Glutamatergic neuron (in vitro differentiated cells): ENCODE data around the gene CBFA2T3. TPM values are rescaled to one million over a fixed set of nuclear protein-coding genes. Genes with fewer than 3 reads are reported as not detected.

Experiments
- DNase-seq: peaks from one replicate; pipeline ENCODE4 v3.0.0; 2022
- H3K27ac Mint-ChIP-seq: one replicate; pipeline ENCODE4 v1.8.0; 2020; ENCODE audit warnings: mild to moderate bottlenecking, mixed read lengths, inconsistent platforms; ENCODE audit not compliant: unreplicated experiment
- H3K27me3 Mint-ChIP-seq: one replicate; pipeline ENCODE4 v1.8.0; 2020; ENCODE audit warnings: mild to moderate bottlenecking, moderate library complexity, mixed read lengths, inconsistent platforms; ENCODE audit not compliant: unreplicated experiment
- H3K36me3 Mint-ChIP-seq: one replicate; pipeline ENCODE4 v1.8.0; 2020; ENCODE audit warnings: mild to moderate bottlenecking, mixed read lengths, inconsistent platforms; ENCODE audit not compliant: unreplicated experiment
- H3K4me1 Mint-ChIP-seq: one replicate; pipeline ENCODE4 v1.8.0; 2020; ENCODE audit warnings: mild to moderate bottlenecking, low read depth, mixed read lengths, inconsistent platforms; ENCODE audit not compliant: unreplicated experiment
- H3K4me3 Mint-ChIP-seq: one replicate; pipeline ENCODE4 v1.8.0; 2020; ENCODE audit warnings: mild to moderate bottlenecking, mixed read lengths, inconsistent platforms; ENCODE audit not compliant: unreplicated experiment
- H3K9me3 Mint-ChIP-seq: one replicate; pipeline ENCODE4 v1.8.0; 2020; ENCODE audit warnings: mild to moderate bottlenecking, moderate library complexity, mixed read lengths, inconsistent platforms; ENCODE audit not compliant: unreplicated experiment
- total RNA-seq: library from RNA; stranded (reverse); fragmentation: NEBNext Ultra II Directional; extraction: Animal tissue kit (Norgen Biotek cat#: 25700); gene quantifications from one replicate; pipeline ENCODE4 v1.2.1, GENCODE V29; 2021; ENCODE audit not compliant: unreplicated experiment
- TF ChIP-seq, protein P1 (sequence below): fragments of 200-600 bp; sonication (generic); IDR thresholded peaks from one replicate; pipeline ENCODE4 v1.5.0; 2021; ENCODE audit not compliant: partially characterized antibody, unreplicated experiment

CBFA2T3 gene
- total RNA-seq, 1 donor from 2014 or later = 126 TPM

GRCh38 chr16:88826070-88826840 is 150.8 kb downstream of the CBFA2T3 start:
- no peak for DNase-seq
- peaks cover 7% of the 10 kb centered on the region for H3K27me3 Mint-ChIP-seq
- no peak overlapping the region for H3K27ac Mint-ChIP-seq
- no peaks in the 10 kb centered on the region for H3K36me3 Mint-ChIP-seq
- H3K4me1 Mint-ChIP-seq = no peaks in the 10 kb centered on the region
- H3K4me3 Mint-ChIP-seq = no peak overlapping the region
- peaks cover 1% of the 10 kb centered on the region for H3K9me3 Mint-ChIP-seq
- TF ChIP-seq, protein P1, sequence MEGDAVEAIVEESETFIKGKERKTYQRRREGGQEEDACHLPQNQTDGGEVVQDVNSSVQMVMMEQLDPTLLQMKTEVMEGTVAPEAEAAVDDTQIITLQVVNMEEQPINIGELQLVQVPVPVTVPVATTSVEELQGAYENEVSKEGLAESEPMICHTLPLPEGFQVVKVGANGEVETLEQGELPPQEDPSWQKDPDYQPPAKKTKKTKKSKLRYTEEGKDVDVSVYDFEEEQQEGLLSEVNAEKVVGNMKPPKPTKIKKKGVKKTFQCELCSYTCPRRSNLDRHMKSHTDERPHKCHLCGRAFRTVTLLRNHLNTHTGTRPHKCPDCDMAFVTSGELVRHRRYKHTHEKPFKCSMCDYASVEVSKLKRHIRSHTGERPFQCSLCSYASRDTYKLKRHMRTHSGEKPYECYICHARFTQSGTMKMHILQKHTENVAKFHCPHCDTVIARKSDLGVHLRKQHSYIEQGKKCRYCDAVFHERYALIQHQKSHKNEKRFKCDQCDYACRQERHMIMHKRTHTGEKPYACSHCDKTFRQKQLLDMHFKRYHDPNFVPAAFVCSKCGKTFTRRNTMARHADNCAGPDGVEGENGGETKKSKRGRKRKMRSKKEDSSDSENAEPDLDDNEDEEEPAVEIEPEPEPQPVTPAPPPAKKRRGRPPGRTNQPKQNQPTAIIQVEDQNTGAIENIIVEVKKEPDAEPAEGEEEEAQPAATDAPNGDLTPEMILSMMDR = no peak

- peaks cover 5% of the 10 kb centered on the region for H3K27me3 Mint-ChIP-seq
- TF ChIP-seq, protein P1 = no peak
Measured at GRCh38 chr16:88825146-88825545, 151.9 kb downstream of the CBFA2T3 start.

More at GRCh38 chr16:88825146-88825545, 151.9 kb downstream of the CBFA2T3 start:
- no peak for DNase-seq
- no peaks in the 10 kb centered on the region for H3K4me1 Mint-ChIP-seq
- peaks cover 1% of the 10 kb centered on the region for H3K9me3 Mint-ChIP-seq
- no peak overlapping the region for H3K4me3 Mint-ChIP-seq
- H3K27ac Mint-ChIP-seq = no peak overlapping the region
- no peaks in the 10 kb centered on the region for H3K36me3 Mint-ChIP-seq

Other genes starting within 250 kb of the CBFA2T3 start
- gene PIEZO1, start 192.0 kb downstream of the CBFA2T3 start, total RNA-seq = 12.3 TPM
- gene CDT1, start 173.4 kb downstream of the CBFA2T3 start, total RNA-seq = 5.6 TPM
- gene APRT, start 165.3 kb downstream of the CBFA2T3 start, total RNA-seq = 54.4 TPM
- 31.7 TPM for gene GALNS, start 120.3 kb downstream of the CBFA2T3 start, total RNA-seq
- gene TRAPPC2L, start 120.1 kb downstream of the CBFA2T3 start, total RNA-seq = 50.6 TPM
- 3.9 TPM for gene PABPN1L, start 110.5 kb downstream of the CBFA2T3 start, total RNA-seq
- gene ACSF3, start 116.6 kb upstream of the CBFA2T3 start, total RNA-seq = 29.3 TPM
- 12.6 TPM for gene CDH15, start 194.5 kb upstream of the CBFA2T3 start, total RNA-seq
- gene SLC22A31, start 223.3 kb upstream of the CBFA2T3 start, total RNA-seq = 3.9 TPM
- 36.2 TPM for gene ZNF778, start 240.5 kb upstream of the CBFA2T3 start, total RNA-seq